B cell (primary cell): Measurements from ENCODE around the gene GRID1. TPM values are rescaled to one million over a fixed set of nuclear protein-coding genes. Genes with fewer than 3 reads are reported as not detected.

Experiments used
- ATAC-seq: fragments of 200-7000 bp; cut with Tn5 transposase; one replicate; pipeline ENCODE4 v1.10.0; 2021; ENCODE audit warnings: low read depth, mild to moderate bottlenecking, moderate number of reproducible peaks, moderate library complexity
- CTCF ChIA-PET: fragments of 350-600 bp; sonication (Branson Sonifier 250); formaldehyde crosslinking; loops from one replicate; lab custom pipeline; 2021; ENCODE audit warnings: antibody characterized with exemption, inconsistent platforms; lab: Charles Lee
- POLR2A ChIA-PET: fragments of 350-600 bp; sonication (Branson Sonifier 250); formaldehyde crosslinking; loops from one replicate; lab custom pipeline; 2021; ENCODE audit warnings: antibody characterized with exemption; lab: Charles Lee
- DNase-seq: peaks from one replicate; pipeline ENCODE4 v3.0.0; 2013
- H2AFZ ChIP-seq: 2 replicates; pipeline ENCODE4 v1.6.1; 2012; ENCODE audit warnings: mild to moderate bottlenecking, low read depth, low read length; ENCODE audit not compliant: insufficient read depth, poor library complexity, severe bottlenecking
- H3K27ac ChIP-seq, 2 donors: 1 replicate in 1 of 2; 2 replicates in 1 of 2; pipeline ENCODE4 v1.5.1; 2012 to 2013; ENCODE audit warnings: low read length in 2 of 2, mild to moderate bottlenecking in 2 of 2, moderate library complexity in 1 of 2
- H3K27me3 ChIP-seq, 4 experiments: fragments of 200-600 bp in 1 of 4; sonication (generic) in 1 of 4; replicated peaks in 1 of 4; 1 replicate in 2 of 4; 2 replicates in 2 of 4; pipeline versions ENCODE4 v1.6.1 to v1.7.0; 2013 to 2016; ENCODE audit warnings: low read length in 3 of 4, mild to moderate bottlenecking in 2 of 4, mixed read lengths in 1 of 4, moderate library complexity in 1 of 4; ENCODE audit not compliant: insufficient read depth in 4 of 4, control insufficient read depth in 3 of 4; ENCODE audit errors: control extremely low read depth in 1 of 4
- H3K36me3 ChIP-seq, 2 experiments: replicated peaks in 1 of 2; 1 replicate in 1 of 2; 2 replicates in 1 of 2; pipeline versions ENCODE4 v1.6.1 to v1.7.1; 2013; ENCODE audit warnings: low read length in 1 of 2; ENCODE audit not compliant: insufficient read depth in 2 of 2, control insufficient read depth in 1 of 2; ENCODE audit errors: control extremely low read depth in 1 of 2, extremely low read depth in 1 of 2
- H3K4me1 ChIP-seq, 2 donors: fragments of 200-600 bp in 1 of 2; sonication (generic) in 1 of 2; 1 replicate in 1 of 2; 2 replicates in 1 of 2; pipeline versions ENCODE4 v1.5.1 to v1.6.1; 2013 to 2017; ENCODE audit warnings: low read length in 2 of 2; ENCODE audit not compliant: control insufficient read depth in 2 of 2, insufficient read depth in 2 of 2
- H3K4me2 ChIP-seq: replicated peaks from 2 replicates; pipeline ENCODE3; 2012; ENCODE audit warnings: mild to moderate bottlenecking, low read depth, low read length; ENCODE audit not compliant: poor library complexity, severe bottlenecking
- H3K4me3 ChIP-seq, 5 experiments: fragments of 200-600 bp in 1 of 5; sonication (generic) in 1 of 5; 1 replicate in 3 of 5; 2 replicates in 2 of 5; pipeline versions ENCODE4 v1.5.1 to v1.7.0; 2011 to 2016; ENCODE audit warnings: low read length in 4 of 5, mild to moderate bottlenecking in 4 of 5, low read depth in 2 of 5, control low read depth in 1 of 5, moderate library complexity in 1 of 5; ENCODE audit not compliant: insufficient read depth in 1 of 5; ENCODE audit errors: control extremely low read depth in 1 of 5, extremely low read depth in 1 of 5
- H3K79me2 ChIP-seq: fragments of 200-600 bp; sonication (generic); one replicate; pipeline ENCODE4 v1.6.0; 2016; ENCODE audit warnings: low read length; ENCODE audit not compliant: control insufficient read depth, insufficient read depth
- H3K9ac ChIP-seq: fragments of 200-600 bp; sonication (generic); 2 replicates; pipeline ENCODE4 v1.6.1; 2017; ENCODE audit warnings: mild to moderate bottlenecking, low read length, moderate library complexity
- H3K9me3 ChIP-seq, 3 donors: one replicate each; pipeline versions ENCODE4 v1.6.1 to v1.7.1; 2013; ENCODE audit warnings: low read length in 2 of 3; ENCODE audit not compliant: control insufficient read depth in 2 of 3, insufficient read depth in 1 of 3; ENCODE audit errors: control extremely low read depth in 1 of 3
- H4K20me1 ChIP-seq: 2 replicates; pipeline ENCODE4 v1.6.0; 2012; ENCODE audit warnings: mild to moderate bottlenecking, low read length; ENCODE audit not compliant: insufficient read depth, control insufficient read depth, poor library complexity, severe bottlenecking
- H3K27ac Mint-ChIP-seq: one replicate; pipeline ENCODE4 v1.8.0; 2021; ENCODE audit warnings: mixed read lengths
- H3K27me3 Mint-ChIP-seq: one replicate; pipeline ENCODE4 v1.8.0; 2021; ENCODE audit warnings: mixed read lengths
- H3K4me1 Mint-ChIP-seq: one replicate; pipeline ENCODE4 v1.8.0; 2021; ENCODE audit warnings: mixed read lengths
- H3K4me3 Mint-ChIP-seq: one replicate; pipeline ENCODE4 v1.8.0; 2021; ENCODE audit warnings: mixed read lengths
- H3K9me3 Mint-ChIP-seq: one replicate; pipeline ENCODE4 v1.8.0; 2022; ENCODE audit warnings: mixed read lengths; ENCODE audit not compliant: insufficient read depth
- EZH2 ChIP-seq: IDR thresholded peaks from 2 replicates; pipeline ENCODE4 v1.6.1; 2012; ENCODE audit warnings: borderline replicate concordance, low read depth, mild to moderate bottlenecking, moderate library complexity, low read length; ENCODE audit not compliant: insufficient read depth, poor library complexity, severe bottlenecking
- WGBS: methylation state at CpG from one replicate; pipeline ENCODE4 v1.1.5; 2013; ENCODE audit warnings: missing lambda C conversion rate; ENCODE audit not compliant: insufficient coverage; 5-methylcytosine and 5-hydroxymethylcytosine counted together
- intact Hi-C: fragments of 100-400 bp; cut with micrococcal nuclease; formaldehyde crosslinking; loops from one replicate; pipeline ENCODE4 v1.10.0; 2022
- polyA plus RNA-seq: library from polyadenylated mRNA; depleted of rRNA; stranded (reverse); fragments of >200 nt; gene quantifications from 2 replicates; pipeline ENCODE4 v1.2.3, GENCODE V29; 2012
- total RNA-seq, 2 donors: library from RNA; stranded (reverse); fragments of 120-200 nt in 1 of 2; gene quantifications; 1 replicate in 1 of 2; 2 replicates in 1 of 2; pipeline versions ENCODE4 v1.2.3 to v1.2.4, GENCODE V29; 2013 to 2022
- TF ChIP-seq, protein P1 (sequence below): fragments of 200-600 bp; IDR thresholded peaks from one replicate; pipeline ENCODE4 v1.8.0; 2022; ENCODE audit warnings: antibody characterized with exemption, mild to moderate bottlenecking

Gene GRID1
- total and polyA plus RNA-seq, 2 donors (not counting 1 experiment from before 2014, with no cell fraction given): not detected

DNA sequence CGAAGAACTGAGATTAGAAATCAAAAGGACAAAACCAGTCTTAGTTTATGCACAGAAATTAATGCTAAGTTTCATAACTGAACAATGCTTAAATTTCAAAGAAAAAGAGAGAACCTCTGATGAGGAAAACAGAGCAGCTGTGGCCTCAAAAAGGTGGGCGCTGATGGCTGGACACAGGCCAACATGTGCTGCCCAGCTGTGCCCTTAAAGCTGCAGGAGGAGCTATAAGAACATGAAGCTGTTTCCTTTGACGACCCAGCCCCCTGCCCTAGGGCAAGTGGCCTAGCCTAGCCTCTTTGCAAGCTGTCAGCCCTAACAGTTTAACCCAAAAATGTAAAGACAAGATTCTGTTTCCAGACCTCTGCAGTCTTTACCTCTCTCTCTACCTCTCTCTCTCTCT lies 107.7 kb downstream of the GRID1 start:
- Histone ChIP-seq H3K36me3 (no peaks in the 10 kb centered on the region), H3K9me3 (peaks cover 0 to 9% (median 0%) of the 10 kb centered on the region in 3 donors), H3K4me3 (no peak overlapping the region), H3K9ac (no peak overlapping the region), H3K27ac (no peak overlapping the region), H3K4me1 (no peaks in the 10 kb centered on the region), H3K79me2 (no peaks in the 10 kb centered on the region), H4K20me1 (no peaks in the 10 kb centered on the region), H3K4me2 (no peak overlapping the region), H3K27me3 (peaks cover 0 to 10% (median 1%) of the 10 kb centered on the region in 4 experiments), H2AFZ (no peak overlapping the region)
- TF ChIP-seq EZH2: no peak
- TF ChIP-seq, protein P1, sequence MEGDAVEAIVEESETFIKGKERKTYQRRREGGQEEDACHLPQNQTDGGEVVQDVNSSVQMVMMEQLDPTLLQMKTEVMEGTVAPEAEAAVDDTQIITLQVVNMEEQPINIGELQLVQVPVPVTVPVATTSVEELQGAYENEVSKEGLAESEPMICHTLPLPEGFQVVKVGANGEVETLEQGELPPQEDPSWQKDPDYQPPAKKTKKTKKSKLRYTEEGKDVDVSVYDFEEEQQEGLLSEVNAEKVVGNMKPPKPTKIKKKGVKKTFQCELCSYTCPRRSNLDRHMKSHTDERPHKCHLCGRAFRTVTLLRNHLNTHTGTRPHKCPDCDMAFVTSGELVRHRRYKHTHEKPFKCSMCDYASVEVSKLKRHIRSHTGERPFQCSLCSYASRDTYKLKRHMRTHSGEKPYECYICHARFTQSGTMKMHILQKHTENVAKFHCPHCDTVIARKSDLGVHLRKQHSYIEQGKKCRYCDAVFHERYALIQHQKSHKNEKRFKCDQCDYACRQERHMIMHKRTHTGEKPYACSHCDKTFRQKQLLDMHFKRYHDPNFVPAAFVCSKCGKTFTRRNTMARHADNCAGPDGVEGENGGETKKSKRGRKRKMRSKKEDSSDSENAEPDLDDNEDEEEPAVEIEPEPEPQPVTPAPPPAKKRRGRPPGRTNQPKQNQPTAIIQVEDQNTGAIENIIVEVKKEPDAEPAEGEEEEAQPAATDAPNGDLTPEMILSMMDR: no peak
- intact Hi-C loops: no loop called here
- ChIA-PET POLR2A (no interaction called here), CTCF (no interaction called here)
- H3K9me3 Mint-ChIP-seq: no peaks in the 10 kb centered on the region
- peaks cover 36% of the 10 kb centered on the region for H3K27me3 Mint-ChIP-seq
- ATAC-seq (no peak), DNase-seq (no peak)
- no peaks in the 10 kb centered on the region for H3K4me1 Mint-ChIP-seq
- H3K27ac Mint-ChIP-seq: no peak overlapping the region
- WGBS: 45% methylated on average over 2 of the region's 3 CpGs
- H3K4me3 Mint-ChIP-seq: no peak overlapping the region

DNA sequence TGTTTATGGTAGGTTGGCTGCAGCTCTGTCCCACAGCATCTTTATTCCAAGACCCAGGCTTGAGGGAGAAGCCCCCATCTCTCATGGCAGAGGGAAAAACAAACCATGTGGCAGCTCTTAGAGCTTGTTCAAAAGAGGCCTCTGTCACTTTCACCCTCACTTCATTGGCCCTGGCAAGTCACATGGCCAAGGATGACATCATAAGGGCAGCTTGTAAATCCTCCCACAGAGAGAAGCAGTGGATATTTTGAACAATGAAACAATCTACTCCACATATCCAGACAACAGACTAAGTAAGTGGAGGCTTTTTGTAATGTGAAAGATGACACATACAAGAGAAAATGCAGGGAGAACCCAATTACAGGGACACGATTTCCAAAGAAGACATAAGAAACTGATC lies 108.1 kb downstream of the GRID1 start:
- WGBS: 88% methylated on average over 1 of the region's 1 CpG

More for the DNA sequence above, 108.1 kb downstream of the GRID1 start:
- Histone ChIP-seq H3K9ac (no peak overlapping the region), H3K4me1 (no peaks in the 10 kb centered on the region), H3K27me3 (peaks cover 0 to 10% (median 1%) of the 10 kb centered on the region in 4 experiments), H3K36me3 (no peaks in the 10 kb centered on the region), H4K20me1 (no peaks in the 10 kb centered on the region), H3K4me3 (no peak overlapping the region), H3K27ac (no peak overlapping the region), H3K4me2 (no peak overlapping the region), H3K79me2 (no peaks in the 10 kb centered on the region), H2AFZ (no peak overlapping the region), H3K9me3 (peaks cover 0 to 9% (median 0%) of the 10 kb centered on the region in 3 donors)
- intact Hi-C loops: no loop called here
- H3K27ac Mint-ChIP-seq: no peak overlapping the region
- peaks cover 38% of the 10 kb centered on the region for H3K27me3 Mint-ChIP-seq
- POLR2A ChIA-PET: no interaction called here
- no peaks in the 10 kb centered on the region for H3K4me1 Mint-ChIP-seq
- H3K4me3 Mint-ChIP-seq: no peak overlapping the region
- CTCF ChIA-PET: interaction anchor here (0.5 kb wide), 1 partner anchor 1829 kb away, joined by 5 read pairs; no protein-coding TSS in a partner anchor
- ATAC-seq: no peak
- DNase-seq: no peak
- no peaks in the 10 kb centered on the region for H3K9me3 Mint-ChIP-seq
- no peak for TF ChIP-seq EZH2
- TF ChIP-seq, protein P1: no peak
